Bronchial epithelial cell (primary cell): Measurements from ENCODE around the gene KIF3A. TPM values are rescaled to one million over a fixed set of nuclear protein-coding genes. Genes with fewer than 3 reads are reported as not detected.

Source experiments
- DNase-seq: peaks from one replicate; pipeline ENCODE4 v3.0.0-alpha.2; 2010; ENCODE audit warnings: low read depth
- FAIRE-seq: peaks from 2 replicates; lab custom pipeline; 2011; peaks lifted over from hg19 to GRCh38; lab: Jason Lieb, UNC
- H3K27me3 ChIP-seq: 2 replicates; pipeline ENCODE4 v1.5.1; 2011; ENCODE audit warnings: low read length; ENCODE audit not compliant: control insufficient read depth, insufficient read depth
- H3K36me3 ChIP-seq: 2 replicates; pipeline ENCODE4 v1.5.1; 2011; ENCODE audit warnings: low read length; ENCODE audit not compliant: control insufficient read depth, insufficient read depth
- H3K4me3 ChIP-seq: 2 replicates; pipeline ENCODE4 v1.5.1; 2011; ENCODE audit warnings: mild to moderate bottlenecking, low read depth, low read length, control low read depth
- CTCF ChIP-seq: IDR thresholded peaks from 2 replicates; pipeline ENCODE4 v1.5.1; 2011; ENCODE audit warnings: mild to moderate bottlenecking, moderate library complexity, low read length, control low read depth, inconsistent platforms; ENCODE audit not compliant: insufficient read depth, severe bottlenecking
- total RNA-seq: library from RNA; depleted of rRNA; stranded (reverse); fragments of >200 nt; gene quantifications from 2 replicates; pipeline ENCODE4 v1.2.1, GENCODE V29; 2014

Gene KIF3A
- total RNA-seq, 1 donor from 2014 or later: 6.8 TPM

- no peak for FAIRE-seq
- no peak for DNase-seq
- Histone ChIP-seq H3K4me3 (no peak overlapping the region), H3K27me3 (no peaks in the 10 kb centered on the region), H3K36me3 (peaks cover 30% of the 10 kb centered on the region)
- no peak for TF ChIP-seq CTCF
Measured at GRCh38 chr5:132761321-132762240, 24.2 kb upstream of the KIF3A start.

GRCh38 chr5:132760601-132761317, 23.4 kb upstream of the KIF3A start:
- no peak for DNase-seq
- Histone ChIP-seq H3K36me3 (peaks cover 30% of the 10 kb centered on the region), H3K4me3 (no peak overlapping the region), H3K27me3 (no peaks in the 10 kb centered on the region)
- FAIRE-seq: no peak
- TF ChIP-seq CTCF: no peak

GRCh38 chr5:132760049-132760420, 22.7 kb upstream of the KIF3A start:
- no peak for FAIRE-seq
- Histone ChIP-seq H3K27me3 (no peaks in the 10 kb centered on the region), H3K4me3 (no peak overlapping the region), H3K36me3 (peaks cover 30% of the 10 kb centered on the region)
- DNase-seq: no peak
- TF ChIP-seq CTCF: no peak

- H3K36me3 ChIP-seq: peaks cover 30% of the 10 kb centered on the region
- DNase-seq: no peak
- no peak for TF ChIP-seq CTCF
- no peak for FAIRE-seq
- H3K27me3 ChIP-seq: no peaks in the 10 kb centered on the region
- H3K4me3 ChIP-seq: no peak overlapping the region
Measured at GRCh38 chr5:132759114-132760048, 22.0 kb upstream of the KIF3A start.

- DNase-seq (no peak), FAIRE-seq (no peak)
Measured at GRCh38 chr5:132758451-132758850, 21.1 kb upstream of the KIF3A start.

More at GRCh38 chr5:132758451-132758850, 21.1 kb upstream of the KIF3A start:
- no peaks in the 10 kb centered on the region for H3K27me3 ChIP-seq
- no peak for TF ChIP-seq CTCF
- H3K4me3 ChIP-seq: no peak overlapping the region
- H3K36me3 ChIP-seq: peaks cover 27% of the 10 kb centered on the region
